Fibroblast of skin of abdomen (primary cell): ENCODE measurements around the gene FKBP6.
"Not testable (repeated sequence)": the region's sequence is repeated elsewhere in the genome, so short reads cannot be mapped to it uniquely, and the experiment has no call there.

Experiments used
- DNase-seq: peaks from one replicate; pipeline ENCODE4 v3.0.0-alpha.2; 2013

The FKBP6 gene

GRCh38 chr7:73358590-73359275, 30.8 kb downstream of the FKBP6 start:
- DNase-seq = no peak

- no peak for DNase-seq
Observed at GRCh38 chr7:73359306-73359705, 31.3 kb downstream of the FKBP6 start.

GRCh38 chr7:73359746-73360375, 31.9 kb downstream of the FKBP6 start:
- DNase-seq = no peak

GRCh38 chr7:73360590-73360989, 32.6 kb downstream of the FKBP6 start:
- DNase-seq = not testable (repeated sequence)

GRCh38 chr7:73363225-73364005, 35.5 kb downstream of the FKBP6 start:
- DNase-seq = no peak

GRCh38 chr7:73364006-73364728, 36.2 kb downstream of the FKBP6 start:
- no peak for DNase-seq

- DNase-seq = no peak
Observed at GRCh38 chr7:73366127-73366526, 38.2 kb downstream of the FKBP6 start.

GRCh38 chr7:73366990-73367389, 39.0 kb downstream of the FKBP6 start:
- no peak for DNase-seq

GRCh38 chr7:73369009-73369408, 41.0 kb downstream of the FKBP6 start:
- no peak for DNase-seq

GRCh38 chr7:73369622-73370021, 41.7 kb downstream of the FKBP6 start:
- DNase-seq = no peak

GRCh38 chr7:73373741-73374140, 45.8 kb downstream of the FKBP6 start:
- DNase-seq = no peak

GRCh38 chr7:73376262-73376661, 48.3 kb downstream of the FKBP6 start:
- DNase-seq = not testable (repeated sequence)

GRCh38 chr7:73376671-73377412, 48.9 kb downstream of the FKBP6 start:
- DNase-seq = no peak

GRCh38 chr7:73377413-73378200, 49.6 kb downstream of the FKBP6 start:
- DNase-seq = not testable (repeated sequence)

- no peak for DNase-seq
Observed at GRCh38 chr7:73382934-73383503, 55.1 kb downstream of the FKBP6 start.

- no peak for DNase-seq
Observed at GRCh38 chr7:73387221-73387828, 59.4 kb downstream of the FKBP6 start.

- no peak for DNase-seq
Observed at GRCh38 chr7:73387908-73388414, 60.0 kb downstream of the FKBP6 start.

GRCh38 chr7:73391396-73391795, 63.4 kb downstream of the FKBP6 start:
- no peak for DNase-seq

GRCh38 chr7:73394422-73394821, 66.5 kb downstream of the FKBP6 start:
- no peak for DNase-seq
